ENCODE data around the gene ALDH3A2.

The ALDH3A2 gene

GRCh38 chr17:19647697-19648474 lies 665 bp upstream of the ALDH3A2 start:
- in situ Hi-C loops (cut with HindIII; ENCODE audit: low sequenced_read_pairs) = no loop called here
- no peak for TF ChIP-seq CTCF (IDR thresholded peaks at IDR 0.05; ENCODE audit: low read depth, low read length, missing control alignments)
- H3K4me3 ChIP-seq (ENCODE audit: low read depth, low read length) = peak overlapping the region; percentile 76
- peak; percentile 18 for DNase-seq (ENCODE audit: low read depth)

- no peak for DNase-seq (ENCODE audit: low read depth)
- in situ Hi-C loops (cut with HindIII; ENCODE audit: low sequenced_read_pairs) = no loop called here
- H3K4me3 ChIP-seq (ENCODE audit: low read depth, low read length) = peak overlapping the region; percentile 76
- no peak for TF ChIP-seq CTCF (IDR thresholded peaks at IDR 0.05; ENCODE audit: low read depth, low read length, missing control alignments)
These were observed 657 bp downstream of the ALDH3A2 start for GRCh38 chr17:19649274-19649541.

- TF ChIP-seq CTCF (IDR thresholded peaks at IDR 0.05; ENCODE audit: low read depth, low read length, missing control alignments) = no peak
- no peak overlapping the region for H3K4me3 ChIP-seq (ENCODE audit: low read depth, low read length)
- in situ Hi-C loops (cut with HindIII; ENCODE audit: low sequenced_read_pairs) = no loop called here
- no peak for DNase-seq (ENCODE audit: low read depth)
These were observed 2.3 kb downstream of the ALDH3A2 start for GRCh38 chr17:19650826-19651225.

GRCh38 chr17:19651451-19652238 lies 3.1 kb downstream of the ALDH3A2 start:
- H3K4me3 ChIP-seq (ENCODE audit: low read depth, low read length) = no peak overlapping the region
- no peak for TF ChIP-seq CTCF (IDR thresholded peaks at IDR 0.05; ENCODE audit: low read depth, low read length, missing control alignments)
- in situ Hi-C loops (cut with HindIII; ENCODE audit: low sequenced_read_pairs) = no loop called here
- DNase-seq (ENCODE audit: low read depth) = no peak

- in situ Hi-C loops (cut with HindIII; ENCODE audit: low sequenced_read_pairs) = no loop called here
- no peak for TF ChIP-seq CTCF (IDR thresholded peaks at IDR 0.05; ENCODE audit: low read depth, low read length, missing control alignments)
- H3K4me3 ChIP-seq (ENCODE audit: low read depth, low read length) = no peak overlapping the region
- DNase-seq (ENCODE audit: low read depth) = no peak
These were observed 4.0 kb downstream of the ALDH3A2 start for GRCh38 chr17:19652595-19652994.

- no peak for TF ChIP-seq CTCF (IDR thresholded peaks at IDR 0.05; ENCODE audit: low read depth, low read length, missing control alignments)
- in situ Hi-C loops (cut with HindIII; ENCODE audit: low sequenced_read_pairs) = no loop called here
- DNase-seq (ENCODE audit: low read depth) = no peak
- H3K4me3 ChIP-seq (ENCODE audit: low read depth, low read length) = no peak overlapping the region
These were observed 5.9 kb downstream of the ALDH3A2 start for GRCh38 chr17:19654342-19654886.
